H7 (cell line): ENCODE results near the gene TPM3. TPM values are rescaled to one million over a fixed set of nuclear protein-coding genes. Genes with fewer than 3 reads are reported as not detected.
A peak's percentile ranks its signal among the peaks of the same experiment; 100 is the strongest.
"Not testable (repeated sequence)": the region's sequence is repeated elsewhere in the genome, so short reads cannot be mapped to it uniquely, and the experiment has no call there.

Source experiments
- DNase-seq: peaks from one replicate; pipeline ENCODE4 v3.0.0; 2012
- H3K27me3 ChIP-seq: 2 replicates; pipeline ENCODE4 v1.6.0; 2011; ENCODE audit warnings: mild to moderate bottlenecking, low read length; ENCODE audit not compliant: control insufficient read depth, insufficient read depth
- H3K36me3 ChIP-seq: replicated peaks from 2 replicates; pipeline ENCODE4 v1.5.1; 2011; ENCODE audit warnings: low read length; ENCODE audit not compliant: control insufficient read depth, insufficient read depth
- H3K4me3 ChIP-seq: 2 replicates; pipeline ENCODE4 v1.5.1; 2011; ENCODE audit warnings: low read depth, mild to moderate bottlenecking, control low read depth, low read length, moderate library complexity; ENCODE audit not compliant: insufficient read depth
- total RNA-seq: library from RNA; depleted of rRNA; stranded (reverse); fragments of >200 nt; shearing (Covaris generic); gene quantifications from 2 replicates; pipeline ENCODE4 v1.2.3, GENCODE V29; 2014

TPM3 gene
- total RNA-seq, 1 experiment from 2014 or later, result 754 TPM

- no peak overlapping the region for H3K4me3 ChIP-seq
- no peak for DNase-seq
- H3K36me3 ChIP-seq, result peaks cover 63% of the 10 kb centered on the region
- H3K27me3 ChIP-seq, result no peaks in the 10 kb centered on the region
These were observed 24.4 kb downstream of the TPM3 start for GRCh38 chr1:154167461-154167860.

- H3K27me3 ChIP-seq, result no peaks in the 10 kb centered on the region
- DNase-seq, result no peak
- H3K4me3 ChIP-seq, result no peak overlapping the region
- H3K36me3 ChIP-seq, result peaks cover 56% of the 10 kb centered on the region
These were observed 25.7 kb downstream of the TPM3 start for GRCh38 chr1:154166207-154166606.

GRCh38 chr1:154159554-154159953 lies 32.3 kb downstream of the TPM3 start:
- Histone ChIP-seq H3K36me3 (peaks cover 30% of the 10 kb centered on the region), H3K27me3 (no peaks in the 10 kb centered on the region), H3K4me3 (no peak overlapping the region)
- no peak for DNase-seq

- DNase-seq, result no peak
- Histone ChIP-seq H3K36me3 (peaks cover 27% of the 10 kb centered on the region), H3K27me3 (no peaks in the 10 kb centered on the region), H3K4me3 (no peak overlapping the region)
These were observed 33.4 kb downstream of the TPM3 start for GRCh38 chr1:154158307-154159125.

- no peak overlapping the region for H3K4me3 ChIP-seq
- H3K36me3 ChIP-seq, result peaks cover 23% of the 10 kb centered on the region
- DNase-seq, result no peak
- no peaks in the 10 kb centered on the region for H3K27me3 ChIP-seq
These were observed 34.2 kb downstream of the TPM3 start for GRCh38 chr1:154157520-154158306.

- DNase-seq, result no peak
- Histone ChIP-seq H3K4me3 (no peak overlapping the region), H3K36me3 (peaks cover 13% of the 10 kb centered on the region), H3K27me3 (no peaks in the 10 kb centered on the region)
These were observed 36.6 kb downstream of the TPM3 start for GRCh38 chr1:154155251-154155650.

GRCh38 chr1:154154534-154155191 lies 37.2 kb downstream of the TPM3 start, which contains the start of gene NUP210L:
Gene NUP210L, minus strand, starts transcription at chr1:154155073.
- no peak within 1 kb of the TSS for H3K4me3 ChIP-seq
- peaks cover 12% of the 10 kb centered on the region for H3K36me3 ChIP-seq
- DNase-seq, result peak; percentile 83
- no peaks in the 10 kb centered on the region for H3K27me3 ChIP-seq

GRCh38 chr1:154154053-154154452 lies 37.8 kb downstream of the TPM3 start:
- H3K4me3 ChIP-seq, result no peak overlapping the region
- DNase-seq, result no peak
- H3K27me3 ChIP-seq, result no peaks in the 10 kb centered on the region
- H3K36me3 ChIP-seq, result peaks cover 9% of the 10 kb centered on the region

- Histone ChIP-seq H3K4me3 (no peak overlapping the region), H3K27me3 (no peaks in the 10 kb centered on the region), H3K36me3 (no peaks in the 10 kb centered on the region)
- no peak for DNase-seq
These were observed 40.6 kb downstream of the TPM3 start for GRCh38 chr1:154151311-154151710.

GRCh38 chr1:154148807-154149206 lies 43.1 kb downstream of the TPM3 start:
- H3K36me3 ChIP-seq, result no peaks in the 10 kb centered on the region
- DNase-seq, result no peak
- no peak overlapping the region for H3K4me3 ChIP-seq
- H3K27me3 ChIP-seq, result no peaks in the 10 kb centered on the region

- not testable (repeated sequence) for H3K36me3 ChIP-seq, H3K27me3 ChIP-seq, DNase-seq, H3K4me3 ChIP-seq
These were observed 44.4 kb downstream of the TPM3 start for GRCh38 chr1:154147505-154147904.

GRCh38 chr1:154145986-154146385 lies 45.9 kb downstream of the TPM3 start:
- no peak for DNase-seq

GRCh38 chr1:154142358-154142757 lies 49.5 kb downstream of the TPM3 start:
- H3K36me3 ChIP-seq, result no peaks in the 10 kb centered on the region
- H3K27me3 ChIP-seq, result no peaks in the 10 kb centered on the region
- no peak overlapping the region for H3K4me3 ChIP-seq
- DNase-seq, result no peak

More at GRCh38 chr1:154145986-154146385, 45.9 kb downstream of the TPM3 start:
- no peaks in the 10 kb centered on the region for H3K27me3 ChIP-seq
- H3K4me3 ChIP-seq, result no peak overlapping the region
- H3K36me3 ChIP-seq, result no peaks in the 10 kb centered on the region

- Histone ChIP-seq H3K4me3 (no peak overlapping the region), H3K36me3 (no peaks in the 10 kb centered on the region), H3K27me3 (no peaks in the 10 kb centered on the region)
- DNase-seq, result no peak
These were observed 50.7 kb downstream of the TPM3 start for GRCh38 chr1:154141240-154141639.
